Spleen (tissue), 11 donors: ENCODE results near the gene SMCO4. TPM values are rescaled to one million over a fixed set of nuclear protein-coding genes. Genes with fewer than 3 reads are reported as not detected.

Experiments used
- DNase-seq: peaks from one replicate; pipeline ENCODE4 v3.0.0-alpha.2; 2020
- H3K27ac ChIP-seq, 8 donors: fragments of 200-600 bp; sonication (generic) in 7 of 8; 1 replicate in 4 of 8; 2 replicates in 4 of 8; pipeline versions ENCODE4 v1.5.0 to v1.8.0; 2016 to 2021; ENCODE audit warnings: inconsistent platforms in 4 of 8, mild to moderate bottlenecking in 4 of 8, moderate library complexity in 1 of 8
- H3K27me3 ChIP-seq, 7 donors: fragments of 200-600 bp; sonication (generic) in 6 of 7; replicated peaks in 1 of 7; 1 replicate in 4 of 7; 2 replicates in 3 of 7; pipeline versions ENCODE4 v1.5.0 to v1.8.0; 2016 to 2021; ENCODE audit warnings: inconsistent platforms in 3 of 7, mild to moderate bottlenecking in 1 of 7
- H3K36me3 ChIP-seq, 6 donors: fragments of 200-600 bp; sonication (generic) in 5 of 6; 1 replicate in 4 of 6; 2 replicates in 2 of 6; pipeline versions ENCODE4 v1.5.0 to v1.8.0; 2016 to 2021; ENCODE audit warnings: inconsistent platforms in 2 of 6
- H3K4me1 ChIP-seq, 6 donors: fragments of 200-600 bp; sonication (generic) in 5 of 6; 1 replicate in 3 of 6; 2 replicates in 3 of 6; pipeline versions ENCODE4 v1.5.0 to v1.8.0; 2016 to 2021; ENCODE audit warnings: inconsistent platforms in 3 of 6
- H3K4me3 ChIP-seq, 8 donors: fragments of 200-600 bp; sonication (generic) in 7 of 8; 1 replicate in 4 of 8; 2 replicates in 4 of 8; pipeline versions ENCODE4 v1.5.0 to v1.8.0; 2016 to 2021; ENCODE audit warnings: inconsistent platforms in 4 of 8, mild to moderate bottlenecking in 4 of 8, moderate library complexity in 2 of 8
- H3K9me3 ChIP-seq, 8 donors: fragments of 200-600 bp; sonication (generic) in 7 of 8; 1 replicate in 4 of 8; 2 replicates in 4 of 8; pipeline versions ENCODE4 v1.5.0 to v1.8.0; 2016 to 2021; ENCODE audit warnings: inconsistent platforms in 4 of 8
- CTCF ChIP-seq, 11 experiments: fragments of 200-600 bp in 7 of 11; fragments of 450-650 bp in 4 of 11; sonication (generic) in 4 of 11; IDR thresholded peaks in 8 of 11; conservative IDR thresholded peaks in 3 of 11; 1 replicate in 7 of 11; 2 replicates in 4 of 11; pipeline versions ENCODE4 v1.4.0 to v1.8.0; 2016 to 2021; ENCODE audit warnings: antibody characterized with exemption in 11 of 11, inconsistent platforms in 4 of 11, mild to moderate bottlenecking in 1 of 11
- POLR2A ChIP-seq, 3 donors: fragments of 450-650 bp; IDR thresholded peaks; one replicate each; pipeline ENCODE4 v1.5.1; 2017; ENCODE audit warnings: antibody characterized with exemption in 3 of 3, mild to moderate bottlenecking in 1 of 3
- POLR2AphosphoS5 ChIP-seq, 3 donors: sonication (generic); formaldehyde crosslinking; IDR thresholded peaks; one replicate each; pipeline ENCODE4 v1.5.1; 2017; ENCODE audit warnings: antibody characterized with exemption in 3 of 3
- WGBS, 5 donors: extraction: QIAGEN DNeasy Blood & Tissue Kit in 3 of 5; methylation state at CpG; one replicate each; pipeline versions ENCODE4 v1.1.5 to v1.1.7; 2013 to 2018; 5-methylcytosine and 5-hydroxymethylcytosine counted together
- intact Hi-C: fragments of 100-400 bp; cut with DNase I; formaldehyde crosslinking; loops from one replicate; pipeline ENCODE4 v1.15.0; 2023; ENCODE audit warnings: low total_unique reads
- polyA plus RNA-seq, 3 donors: library from polyadenylated mRNA; stranded (reverse); fragments of 200-250 nt; gene quantifications; one replicate each; pipeline ENCODE4 v1.2.1, GENCODE V29; 2013
- total RNA-seq, 7 donors: library from RNA; depleted of rRNA in 3 of 7; stranded (reverse); fragments of >200 nt in 3 of 7; fragmentation: NEBNext Ultra II Directional in 4 of 7; extraction: Animal tissue kit (Norgen Biotek cat#: 25700) in 4 of 7; gene quantifications; one replicate each; pipeline versions ENCODE4 v1.1.0 to v1.2.1, GENCODE V29; 2016 to 2021
- donor health status: healthy with polysubstance abuse.
- donor health status: DM: no; HTN: no; CAD: no; lungs with moderate emphysema.
- donor health status: DM: no; HTN: no; CAD: no.
- donor health status: Bipolar disorder and iron deficiency.
- donor health status: healthy.
- donor health status: DM: no; HTN: no; CAD: no.
- donor health status: DM: yes; HTN: yes; CAD: no.

The SMCO4 gene
- total and polyA plus RNA-seq, 10 donors = 21.8 to 74.1 (median 51.9) TPM

DNA sequence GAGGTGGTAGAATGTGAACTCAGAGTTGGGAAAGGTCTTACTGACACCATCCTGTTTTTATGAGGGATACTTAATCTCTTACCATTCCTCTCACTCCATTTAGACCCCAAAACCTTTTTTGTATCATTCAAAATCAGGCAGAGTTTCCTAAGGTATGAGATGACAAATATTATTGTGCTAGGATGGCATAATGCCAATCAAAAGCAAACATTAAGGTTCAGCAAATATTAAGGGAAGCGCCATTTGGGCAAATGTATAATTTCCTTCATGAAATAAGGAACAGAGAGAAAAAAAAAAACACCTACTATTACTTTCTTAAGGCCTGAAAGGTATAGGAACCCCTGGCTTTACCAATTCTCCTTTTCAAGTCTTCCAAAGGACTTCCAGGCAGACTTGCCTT lies 62.4 kb downstream of the SMCO4 start:
- 84 to 96% (median 91%) methylated on average over 1 of the region's 1 CpG for WGBS, 5 donors
- Histone ChIP-seq H3K9me3 (peaks cover 0 to under 1% (median 0%) of the 10 kb centered on the region in 8 donors), H3K27ac (no peak overlapping the region), H3K27me3 (no peaks in the 10 kb centered on the region), H3K4me3 (no peak overlapping the region), H3K4me1 (no peaks in the 10 kb centered on the region), H3K36me3 (peaks cover 0 to 54% (median 0%) of the 10 kb centered on the region in 6 donors)
- TF ChIP-seq POLR2AphosphoS5 (IDR thresholded peaks at IDR 0.05) (no peak), POLR2A (IDR thresholded peaks at IDR 0.05) (no peak), CTCF (IDR thresholded peaks at IDR 0.05 in 8 of 11, conservative IDR thresholded peaks at IDR 0.05 in 3 of 11) (no peak)
- no peak for DNase-seq
- intact Hi-C loops = no loop called here

GRCh38 chr11:93480256-93480655 lies 62.9 kb downstream of the SMCO4 start:
- peaks cover 0 to 3% (median 0%) of the 10 kb centered on the region in 8 donors for H3K9me3 ChIP-seq
- H3K27me3 ChIP-seq = no peaks in the 10 kb centered on the region
- WGBS, 5 donors = 93 to 97% (median 95%) methylated on average over 6 of the region's 6 CpGs
- no peak overlapping the region for H3K4me3 ChIP-seq
- no peak overlapping the region for H3K27ac ChIP-seq
- no peaks in the 10 kb centered on the region for H3K4me1 ChIP-seq
- peaks cover 0 to 55% (median 0%) of the 10 kb centered on the region in 6 donors for H3K36me3 ChIP-seq
- no peak for DNase-seq
- TF ChIP-seq POLR2AphosphoS5 (IDR thresholded peaks at IDR 0.05) = no peak
- TF ChIP-seq CTCF (IDR thresholded peaks at IDR 0.05 in 8 of 11, conservative IDR thresholded peaks at IDR 0.05 in 3 of 11) = no peak
- no peak for TF ChIP-seq POLR2A (IDR thresholded peaks at IDR 0.05)
- intact Hi-C loops = no loop called here

DNA sequence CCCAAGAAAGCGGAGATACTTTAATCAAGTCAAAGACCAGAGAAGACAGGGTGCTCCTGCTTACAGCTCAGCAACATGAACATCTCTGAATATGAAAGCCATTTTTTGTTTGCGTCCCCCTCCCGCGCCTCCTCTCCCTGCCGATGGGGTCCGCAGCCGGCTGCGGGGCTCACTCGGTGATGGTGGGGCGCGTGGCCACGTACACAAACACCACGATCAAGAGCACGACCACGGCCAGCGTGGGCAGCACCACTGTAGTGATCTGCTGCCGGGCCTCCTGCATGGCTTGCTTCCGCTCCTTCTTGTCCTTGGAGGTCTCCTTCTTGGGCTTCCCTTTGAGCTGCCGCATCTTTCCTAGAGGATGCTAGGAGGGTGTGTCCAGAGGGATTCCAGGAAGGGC lies 64.3 kb downstream of the SMCO4 start:
- no peak overlapping the region for H3K4me3 ChIP-seq

More for the DNA sequence above, 64.3 kb downstream of the SMCO4 start:
- TF ChIP-seq CTCF (IDR thresholded peaks at IDR 0.05 in 8 of 11, conservative IDR thresholded peaks at IDR 0.05 in 3 of 11) = no peak
- TF ChIP-seq POLR2A (IDR thresholded peaks at IDR 0.05) = no peak
- TF ChIP-seq POLR2AphosphoS5 (IDR thresholded peaks at IDR 0.05) = no peak
- H3K27ac ChIP-seq = no peak overlapping the region
- no peaks in the 10 kb centered on the region for H3K27me3 ChIP-seq
- peaks cover 0 to 55% (median 0%) of the 10 kb centered on the region in 6 donors for H3K36me3 ChIP-seq
- WGBS, 5 donors = 92 to 97% (median 96%) methylated on average over 19 of the region's 19 CpGs
- H3K4me1 ChIP-seq = no peaks in the 10 kb centered on the region
- peaks cover 0 to 3% (median 0%) of the 10 kb centered on the region in 8 donors for H3K9me3 ChIP-seq
- intact Hi-C loops = no loop called here
- DNase-seq = no peak
